ENCODE data around the gene HDAC2. TPM values are rescaled to one million over a fixed set of nuclear protein-coding genes. Genes with fewer than 3 reads are reported as not detected.

The HDAC2 gene
- total and polyA plus RNA-seq, 2 of the 13 experiments (the other 11 are each of a cell fraction or from before 2014, with no cell fraction given): 99.6 to 114 TPM

- TF ChIP-seq, protein P1, sequence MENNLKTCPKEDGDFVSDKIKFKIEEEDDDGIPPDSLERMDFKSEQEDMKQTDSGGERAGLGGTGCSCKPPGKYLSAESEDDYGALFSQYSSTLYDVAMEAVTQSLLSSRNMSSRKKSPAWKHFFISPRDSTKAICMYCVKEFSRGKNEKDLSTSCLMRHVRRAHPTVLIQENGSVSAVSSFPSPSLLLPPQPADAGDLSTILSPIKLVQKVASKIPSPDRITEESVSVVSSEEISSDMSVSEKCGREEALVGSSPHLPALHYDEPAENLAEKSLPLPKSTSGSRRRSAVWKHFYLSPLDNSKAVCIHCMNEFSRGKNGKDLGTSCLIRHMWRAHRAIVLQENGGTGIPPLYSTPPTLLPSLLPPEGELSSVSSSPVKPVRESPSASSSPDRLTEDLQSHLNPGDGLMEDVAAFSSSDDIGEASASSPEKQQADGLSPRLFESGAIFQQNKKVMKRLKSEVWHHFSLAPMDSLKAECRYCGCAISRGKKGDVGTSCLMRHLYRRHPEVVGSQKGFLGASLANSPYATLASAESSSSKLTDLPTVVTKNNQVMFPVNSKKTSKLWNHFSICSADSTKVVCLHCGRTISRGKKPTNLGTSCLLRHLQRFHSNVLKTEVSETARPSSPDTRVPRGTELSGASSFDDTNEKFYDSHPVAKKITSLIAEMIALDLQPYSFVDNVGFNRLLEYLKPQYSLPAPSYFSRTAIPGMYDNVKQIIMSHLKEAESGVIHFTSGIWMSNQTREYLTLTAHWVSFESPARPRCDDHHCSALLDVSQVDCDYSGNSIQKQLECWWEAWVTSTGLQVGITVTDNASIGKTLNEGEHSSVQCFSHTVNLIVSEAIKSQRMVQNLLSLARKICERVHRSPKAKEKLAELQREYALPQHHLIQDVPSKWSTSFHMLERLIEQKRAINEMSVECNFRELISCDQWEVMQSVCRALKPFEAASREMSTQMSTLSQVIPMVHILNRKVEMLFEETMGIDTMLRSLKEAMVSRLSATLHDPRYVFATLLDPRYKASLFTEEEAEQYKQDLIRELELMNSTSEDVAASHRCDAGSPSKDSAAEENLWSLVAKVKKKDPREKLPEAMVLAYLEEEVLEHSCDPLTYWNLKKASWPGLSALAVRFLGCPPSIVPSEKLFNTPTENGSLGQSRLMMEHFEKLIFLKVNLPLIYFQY (CRISPR knock-in tag; IDR thresholded peaks at IDR 0.05; ENCODE audit: borderline replicate concordance): no peak
- TF ChIP-seq, protein P2, sequence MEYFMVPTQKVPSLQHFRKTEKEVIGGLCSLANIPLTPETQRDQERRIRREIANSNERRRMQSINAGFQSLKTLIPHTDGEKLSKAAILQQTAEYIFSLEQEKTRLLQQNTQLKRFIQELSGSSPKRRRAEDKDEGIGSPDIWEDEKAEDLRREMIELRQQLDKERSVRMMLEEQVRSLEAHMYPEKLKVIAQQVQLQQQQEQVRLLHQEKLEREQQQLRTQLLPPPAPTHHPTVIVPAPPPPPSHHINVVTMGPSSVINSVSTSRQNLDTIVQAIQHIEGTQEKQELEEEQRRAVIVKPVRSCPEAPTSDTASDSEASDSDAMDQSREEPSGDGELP (IDR thresholded peaks at IDR 0.05; ENCODE audit: borderline replicate concordance, low read depth): peak; percentile 90
- TF ChIP-seq NCOA2 (CRISPR knock-in tag; IDR thresholded peaks at IDR 0.05) (no peak), ZNF660 (CRISPR knock-in tag; IDR thresholded peaks at IDR 0.05; ENCODE audit: borderline replicate concordance, low read depth) (no peak), SP1 (IDR thresholded peaks at IDR 0.05) (no peak), SP1 (CRISPR knock-in tag; IDR thresholded peaks at IDR 0.05) (no peak), MIER2 (CRISPR knock-in tag; IDR thresholded peaks at IDR 0.05) (no peak), HOMEZ (CRISPR knock-in tag; IDR thresholded peaks at IDR 0.05; ENCODE audit: low read depth) (no peak), ZNF557 (CRISPR knock-in tag; IDR thresholded peaks at IDR 0.05) (no peak), RARA (CRISPR knock-in tag; IDR thresholded peaks at IDR 0.05) (peak; percentile 32), DMAP1 (CRISPR knock-in tag; IDR thresholded peaks at IDR 0.05) (no peak), DRAP1 (CRISPR knock-in tag; IDR thresholded peaks at IDR 0.05) (0 out of 2 replicates have a peak, but pooled peaks have one; percentile 18), SAP130 (CRISPR knock-in tag; IDR thresholded peaks at IDR 0.05; ENCODE audit: low read depth) (peak; percentile 51), FOXA3 (CRISPR knock-in tag; IDR thresholded peaks at IDR 0.05) (0 out of 2 replicates have a peak, but pooled peaks have one; percentile 17), ZNF766 (CRISPR knock-in tag; IDR thresholded peaks at IDR 0.05; ENCODE audit: borderline replicate concordance) (no peak), ZNF678 (CRISPR knock-in tag; IDR thresholded peaks at IDR 0.05) (no peak), BCL6 (CRISPR knock-in tag; IDR thresholded peaks at IDR 0.05) (peak; percentile 93), GABPA (IDR thresholded peaks at IDR 0.05; ENCODE audit: low read depth, low read length) (no peak), GABPA (CRISPR knock-in tag; IDR thresholded peaks at IDR 0.05; ENCODE audit: low read depth) (peak; percentile 40; the same call in 1 of the 2 replicates), ZNF652 (CRISPR knock-in tag; IDR thresholded peaks at IDR 0.05; ENCODE audit: borderline replicate concordance, low read depth) (no peak)
- TF ChIP-seq, protein P3, sequence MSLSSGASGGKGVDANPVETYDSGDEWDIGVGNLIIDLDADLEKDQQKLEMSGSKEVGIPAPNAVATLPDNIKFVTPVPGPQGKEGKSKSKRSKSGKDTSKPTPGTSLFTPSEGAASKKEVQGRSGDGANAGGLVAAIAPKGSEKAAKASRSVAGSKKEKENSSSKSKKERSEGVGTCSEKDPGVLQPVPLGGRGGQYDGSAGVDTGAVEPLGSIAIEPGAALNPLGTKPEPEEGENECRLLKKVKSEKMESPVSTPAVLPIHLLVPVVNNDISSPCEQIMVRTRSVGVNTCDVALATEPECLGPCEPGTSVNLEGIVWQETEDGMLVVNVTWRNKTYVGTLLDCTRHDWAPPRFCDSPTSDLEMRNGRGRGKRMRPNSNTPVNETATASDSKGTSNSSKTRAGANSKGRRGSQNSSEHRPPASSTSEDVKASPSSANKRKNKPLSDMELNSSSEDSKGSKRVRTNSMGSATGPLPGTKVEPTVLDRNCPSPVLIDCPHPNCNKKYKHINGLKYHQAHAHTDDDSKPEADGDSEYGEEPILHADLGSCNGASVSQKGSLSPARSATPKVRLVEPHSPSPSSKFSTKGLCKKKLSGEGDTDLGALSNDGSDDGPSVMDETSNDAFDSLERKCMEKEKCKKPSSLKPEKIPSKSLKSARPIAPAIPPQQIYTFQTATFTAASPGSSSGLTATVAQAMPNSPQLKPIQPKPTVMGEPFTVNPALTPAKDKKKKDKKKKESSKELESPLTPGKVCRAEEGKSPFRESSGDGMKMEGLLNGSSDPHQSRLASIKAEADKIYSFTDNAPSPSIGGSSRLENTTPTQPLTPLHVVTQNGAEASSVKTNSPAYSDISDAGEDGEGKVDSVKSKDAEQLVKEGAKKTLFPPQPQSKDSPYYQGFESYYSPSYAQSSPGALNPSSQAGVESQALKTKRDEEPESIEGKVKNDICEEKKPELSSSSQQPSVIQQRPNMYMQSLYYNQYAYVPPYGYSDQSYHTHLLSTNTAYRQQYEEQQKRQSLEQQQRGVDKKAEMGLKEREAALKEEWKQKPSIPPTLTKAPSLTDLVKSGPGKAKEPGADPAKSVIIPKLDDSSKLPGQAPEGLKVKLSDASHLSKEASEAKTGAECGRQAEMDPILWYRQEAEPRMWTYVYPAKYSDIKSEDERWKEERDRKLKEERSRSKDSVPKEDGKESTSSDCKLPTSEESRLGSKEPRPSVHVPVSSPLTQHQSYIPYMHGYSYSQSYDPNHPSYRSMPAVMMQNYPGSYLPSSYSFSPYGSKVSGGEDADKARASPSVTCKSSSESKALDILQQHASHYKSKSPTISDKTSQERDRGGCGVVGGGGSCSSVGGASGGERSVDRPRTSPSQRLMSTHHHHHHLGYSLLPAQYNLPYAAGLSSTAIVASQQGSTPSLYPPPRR (CRISPR knock-in tag; IDR thresholded peaks at IDR 0.05; ENCODE audit: borderline replicate concordance): no peak
These were observed 67.2 kb downstream of the HDAC2 start (continued) for GRCh38 chr6:113903666-113904330.
